Thyroid gland (tissue), 4 donors: ENCODE results near the gene SOCS6. TPM values are rescaled to one million over a fixed set of nuclear protein-coding genes. Genes with fewer than 3 reads are reported as not detected.

Experiments used
- DNase-seq, 2 donors: peaks; one replicate each; pipeline ENCODE4 v3.0.0-alpha.2; 2019
- H3K27ac ChIP-seq, 3 donors: fragments of 200-600 bp; sonication (generic); 1 replicate in 2 of 3; 2 replicates in 1 of 3; pipeline ENCODE4 v1.5.1; 2016 to 2019; ENCODE audit warnings: mild to moderate bottlenecking in 1 of 3, moderate library complexity in 1 of 3
- H3K27me3 ChIP-seq: fragments of 200-600 bp; sonication (generic); one replicate; pipeline ENCODE4 v1.5.1; 2019
- H3K36me3 ChIP-seq, 2 donors: fragments of 200-600 bp; sonication (generic); one replicate each; pipeline ENCODE4 v1.5.1; 2016 to 2019
- H3K4me1 ChIP-seq, 2 donors: fragments of 200-600 bp; sonication (generic); one replicate each; pipeline ENCODE4 v1.5.1; 2017 to 2019
- H3K4me3 ChIP-seq, 3 donors: fragments of 200-600 bp; sonication (generic); replicated peaks in 1 of 3; 1 replicate in 2 of 3; 2 replicates in 1 of 3; pipeline ENCODE4 v1.5.1; 2016; ENCODE audit warnings: mild to moderate bottlenecking in 1 of 3
- H3K9me3 ChIP-seq: fragments of 200-600 bp; sonication (generic); one replicate; pipeline ENCODE4 v1.5.1; 2017
- POLR2A ChIP-seq, 2 donors: fragments of 450-650 bp; IDR thresholded peaks; one replicate each; pipeline ENCODE4 v1.6.1; 2017; ENCODE audit warnings: antibody characterized with exemption in 2 of 2, mild to moderate bottlenecking in 2 of 2, moderate library complexity in 1 of 2
- WGBS, 2 donors: methylation state at CpG; one replicate each; pipeline ENCODE4 v1.1.5; 2017; 5-methylcytosine and 5-hydroxymethylcytosine counted together
- intact Hi-C: fragments of 100-400 bp; cut with DNase I; formaldehyde crosslinking; loops from one replicate; pipeline ENCODE4 v1.15.1; 2023
- total RNA-seq, 4 donors: library from RNA; depleted of rRNA; stranded (reverse); fragments of >200 nt; gene quantifications; one replicate each; pipeline ENCODE4 v1.2.3, GENCODE V29; 2016
- TF ChIP-seq, protein P1 (sequence below), 6 experiments: fragments of 200-600 bp in 3 of 6; fragments of 450-650 bp in 3 of 6; sonication (generic) in 3 of 6; IDR thresholded peaks; one replicate each; pipeline ENCODE4 v1.5.1; 2016 to 2019; ENCODE audit warnings: antibody characterized with exemption in 6 of 6, mild to moderate bottlenecking in 2 of 6, inconsistent platforms in 1 of 6, moderate library complexity in 1 of 6

The SOCS6 gene
- total RNA-seq, 4 donors from 2014 or later = 20.7 to 25.6 (median 23.6) TPM

DNA sequence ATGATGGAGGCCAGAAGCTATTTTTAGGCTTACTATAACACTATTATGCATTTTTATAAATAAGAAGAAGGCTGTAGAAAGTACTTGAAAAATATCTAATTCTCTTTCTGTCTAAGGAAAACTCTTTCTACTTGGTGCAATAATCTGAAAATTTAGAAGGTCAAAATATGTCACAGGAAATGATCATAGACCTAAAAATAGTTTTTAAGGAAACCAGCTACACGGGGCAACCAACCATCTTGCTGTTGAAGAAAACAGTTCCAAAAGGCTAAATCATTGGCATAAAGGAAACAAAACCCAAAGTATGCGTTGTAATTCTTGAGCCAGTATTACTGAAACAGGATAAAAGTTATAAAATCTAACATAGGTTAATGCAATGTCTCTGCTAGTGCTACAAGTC, 40.2 kb downstream of the SOCS6 start:
- intact Hi-C loops = no loop called here
- Histone ChIP-seq H3K4me3 (no peak overlapping the region), H3K27me3 (no peaks in the 10 kb centered on the region), H3K9me3 (no peaks in the 10 kb centered on the region), H3K27ac (no peak overlapping the region), H3K4me1 (peaks cover 0 to 4% of the 10 kb centered on the region in 2 donors), H3K36me3 (peaks cover 10% of the 10 kb centered on the region in 2 donors)
- TF ChIP-seq, protein P1, sequence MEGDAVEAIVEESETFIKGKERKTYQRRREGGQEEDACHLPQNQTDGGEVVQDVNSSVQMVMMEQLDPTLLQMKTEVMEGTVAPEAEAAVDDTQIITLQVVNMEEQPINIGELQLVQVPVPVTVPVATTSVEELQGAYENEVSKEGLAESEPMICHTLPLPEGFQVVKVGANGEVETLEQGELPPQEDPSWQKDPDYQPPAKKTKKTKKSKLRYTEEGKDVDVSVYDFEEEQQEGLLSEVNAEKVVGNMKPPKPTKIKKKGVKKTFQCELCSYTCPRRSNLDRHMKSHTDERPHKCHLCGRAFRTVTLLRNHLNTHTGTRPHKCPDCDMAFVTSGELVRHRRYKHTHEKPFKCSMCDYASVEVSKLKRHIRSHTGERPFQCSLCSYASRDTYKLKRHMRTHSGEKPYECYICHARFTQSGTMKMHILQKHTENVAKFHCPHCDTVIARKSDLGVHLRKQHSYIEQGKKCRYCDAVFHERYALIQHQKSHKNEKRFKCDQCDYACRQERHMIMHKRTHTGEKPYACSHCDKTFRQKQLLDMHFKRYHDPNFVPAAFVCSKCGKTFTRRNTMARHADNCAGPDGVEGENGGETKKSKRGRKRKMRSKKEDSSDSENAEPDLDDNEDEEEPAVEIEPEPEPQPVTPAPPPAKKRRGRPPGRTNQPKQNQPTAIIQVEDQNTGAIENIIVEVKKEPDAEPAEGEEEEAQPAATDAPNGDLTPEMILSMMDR (IDR thresholded peaks at IDR 0.05) = no peak
- no peak for TF ChIP-seq POLR2A (IDR thresholded peaks at IDR 0.05)
- 62 to 68% methylated on average over 2 of the region's 2 CpGs for WGBS, 2 donors
- no peak for DNase-seq

DNA sequence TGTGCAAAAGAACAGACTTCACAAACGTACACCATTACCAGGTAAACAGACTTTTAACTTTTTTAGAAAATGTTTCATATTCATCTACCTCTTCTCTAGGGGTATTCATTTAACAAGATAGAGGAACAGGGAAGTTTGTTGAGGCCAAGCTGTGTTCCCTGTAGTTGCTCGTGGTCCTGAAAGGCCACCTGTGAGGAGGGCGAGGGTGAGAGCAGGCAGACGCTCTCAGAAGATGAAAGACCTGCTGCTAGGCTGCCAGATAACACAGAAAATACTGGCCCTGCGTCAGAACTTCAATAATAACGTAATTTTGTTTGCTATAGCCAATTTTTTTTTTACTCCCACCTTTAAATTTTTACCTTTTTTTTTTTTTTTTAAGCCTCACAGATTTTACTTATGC, 42.0 kb downstream of the SOCS6 start:
- DNase-seq = no peak
- WGBS, 2 donors = 83 to 85% methylated on average over 6 of the region's 6 CpGs
- Histone ChIP-seq H3K27me3 (no peaks in the 10 kb centered on the region), H3K36me3 (peaks cover 0 to 1% of the 10 kb centered on the region in 2 donors), H3K27ac (no peak overlapping the region), H3K4me3 (no peak overlapping the region), H3K4me1 (peaks cover 0 to 4% of the 10 kb centered on the region in 2 donors), H3K9me3 (no peaks in the 10 kb centered on the region)
- intact Hi-C loops = no loop called here
- TF ChIP-seq, protein P1 (IDR thresholded peaks at IDR 0.05) = no peak
- TF ChIP-seq POLR2A (IDR thresholded peaks at IDR 0.05) = no peak

DNA sequence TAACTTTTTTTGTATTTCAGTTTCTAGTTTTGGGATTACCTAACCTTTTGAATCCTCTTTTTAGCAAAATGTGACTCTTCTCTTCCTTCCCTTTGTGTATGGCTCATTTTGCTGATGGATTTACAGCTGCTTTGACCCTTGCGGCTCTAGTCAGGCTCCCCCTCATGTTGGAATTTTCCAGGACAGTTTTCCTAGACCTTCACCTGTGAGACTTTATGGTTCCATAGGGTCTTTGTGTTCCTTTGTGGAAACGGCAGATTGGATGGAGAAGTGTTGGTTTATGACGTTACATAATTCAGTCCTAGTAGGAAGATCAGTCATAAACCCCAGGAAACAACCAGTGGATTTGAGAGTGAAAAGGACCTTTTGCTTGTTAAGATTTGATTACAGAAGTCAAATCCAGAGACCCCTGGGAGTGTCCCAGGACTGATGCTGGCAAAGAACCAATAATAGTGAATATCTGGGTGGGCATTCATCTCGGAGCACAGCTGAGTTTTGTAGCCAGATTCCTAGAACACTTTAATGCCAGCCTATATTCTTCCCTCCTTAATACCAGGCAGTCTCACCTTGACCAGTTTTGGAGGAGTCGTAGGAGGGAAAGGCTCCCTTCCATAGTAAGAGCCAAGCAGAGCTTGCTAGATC, 42.7 kb downstream of the SOCS6 start:
- TF ChIP-seq, protein P1 (IDR thresholded peaks at IDR 0.05) = no peak
- TF ChIP-seq POLR2A (IDR thresholded peaks at IDR 0.05) = no peak
- intact Hi-C loops = no loop called here
- no peaks in the 10 kb centered on the region for H3K27me3 ChIP-seq
- H3K9me3 ChIP-seq = no peaks in the 10 kb centered on the region
- no peak overlapping the region for H3K4me3 ChIP-seq
- H3K36me3 ChIP-seq = no peaks in the 10 kb centered on the region
- H3K4me1 ChIP-seq = peaks cover 0 to 4% of the 10 kb centered on the region in 2 donors
- DNase-seq = no peak
- no peak overlapping the region for H3K27ac ChIP-seq
- WGBS, 2 donors = 87 to 89% methylated on average over 5 of the region's 5 CpGs

DNA sequence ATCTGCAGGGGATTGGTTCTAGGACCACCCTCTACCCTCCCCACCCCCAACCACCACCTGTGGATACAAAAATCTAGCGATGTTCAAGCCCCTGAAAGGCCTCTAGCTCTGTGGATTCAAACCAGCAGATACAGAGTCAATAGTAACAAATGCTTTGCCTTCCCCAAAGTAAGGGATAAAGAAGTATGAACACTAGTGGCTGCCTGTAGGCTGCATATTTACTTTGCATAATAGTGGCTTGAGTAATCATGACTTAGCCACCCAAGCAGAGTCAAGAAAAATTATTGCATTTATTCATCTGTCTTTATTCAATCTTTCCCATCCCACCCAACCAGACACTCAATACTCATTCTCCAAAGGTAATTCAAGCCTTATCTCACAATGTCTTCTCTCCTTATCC, 43.8 kb downstream of the SOCS6 start:
- peaks cover 0 to 4% of the 10 kb centered on the region in 2 donors for H3K4me1 ChIP-seq
- 92 to 94% methylated on average over 1 of the region's 1 CpG for WGBS, 2 donors
- no peak for TF ChIP-seq POLR2A (IDR thresholded peaks at IDR 0.05)
- TF ChIP-seq, protein P1 (IDR thresholded peaks at IDR 0.05) = no peak
- H3K4me3 ChIP-seq = no peak overlapping the region
- no peak overlapping the region for H3K27ac ChIP-seq
- intact Hi-C loops = no loop called here
- no peak for DNase-seq
- H3K36me3 ChIP-seq = no peaks in the 10 kb centered on the region
- H3K9me3 ChIP-seq = no peaks in the 10 kb centered on the region
- no peaks in the 10 kb centered on the region for H3K27me3 ChIP-seq

DNA sequence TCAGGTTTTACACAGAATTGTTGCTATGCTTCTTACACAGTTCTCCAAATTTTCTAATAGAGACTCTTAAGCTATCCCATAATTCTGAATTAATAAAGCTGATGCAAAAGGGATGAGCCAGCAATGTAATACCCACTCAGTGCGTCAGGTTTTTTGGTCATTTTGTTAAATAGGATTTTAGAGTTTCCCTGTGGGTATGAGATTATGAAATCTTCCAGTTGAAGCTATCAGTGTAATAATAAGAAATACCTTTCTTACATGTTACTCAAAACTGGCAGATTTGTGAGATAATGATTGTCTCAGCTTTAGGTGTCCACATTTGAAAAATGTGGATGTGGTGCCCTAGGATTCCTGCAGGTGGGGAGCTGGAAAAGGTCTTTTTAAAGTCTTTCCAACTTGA, 44.5 kb downstream of the SOCS6 start:
- Histone ChIP-seq H3K36me3 (no peaks in the 10 kb centered on the region), H3K9me3 (no peaks in the 10 kb centered on the region), H3K27ac (no peak overlapping the region), H3K4me1 (peaks cover 0 to 4% of the 10 kb centered on the region in 2 donors), H3K4me3 (no peak overlapping the region), H3K27me3 (no peaks in the 10 kb centered on the region)
- 98 to 100% methylated on average over 1 of the region's 1 CpG for WGBS, 2 donors
- TF ChIP-seq POLR2A (IDR thresholded peaks at IDR 0.05) = no peak
- TF ChIP-seq, protein P1 (IDR thresholded peaks at IDR 0.05) = no peak
- intact Hi-C loops = no loop called here
- DNase-seq = no peak
